Suprapubic skin (tissue), 4 donors: ENCODE results near the gene CD109. TPM values are rescaled to one million over a fixed set of nuclear protein-coding genes. Genes with fewer than 3 reads are reported as not detected.

Experiments used
- DNase-seq, 2 donors: peaks; one replicate each; pipeline ENCODE4 v3.0.0-alpha.2; 2019; ENCODE audit warnings: low spot score in 2 of 2
- H3K27ac ChIP-seq: fragments of 200-600 bp; sonication (generic); one replicate; pipeline ENCODE4 v1.5.1; 2019
- H3K27me3 ChIP-seq: fragments of 200-600 bp; sonication (generic); one replicate; pipeline ENCODE4 v1.5.1; 2019
- H3K36me3 ChIP-seq: fragments of 200-600 bp; sonication (generic); one replicate; pipeline ENCODE4 v1.5.1; 2019
- H3K4me1 ChIP-seq: fragments of 200-600 bp; sonication (generic); one replicate; pipeline ENCODE4 v1.5.1; 2019
- H3K4me3 ChIP-seq: fragments of 200-600 bp; sonication (generic); one replicate; pipeline ENCODE4 v1.5.1; 2019; ENCODE audit warnings: mild to moderate bottlenecking
- H3K9me3 ChIP-seq: fragments of 200-600 bp; sonication (generic); one replicate; pipeline ENCODE4 v1.5.1; 2019
- CTCF ChIP-seq, 2 donors: fragments of 200-600 bp in 1 of 2; fragments of 450-650 bp in 1 of 2; sonication (generic) in 1 of 2; IDR thresholded peaks; one replicate each; pipeline ENCODE4 v1.5.1; 2016 to 2019; ENCODE audit warnings: antibody characterized with exemption in 2 of 2, mild to moderate bottlenecking in 1 of 2, moderate library complexity in 1 of 2
- EP300 ChIP-seq: sonication (generic); formaldehyde crosslinking; IDR thresholded peaks from one replicate; pipeline ENCODE4 v1.6.1; 2017; ENCODE audit warnings: antibody characterized with exemption
- POLR2A ChIP-seq, 2 donors: fragments of 450-650 bp; IDR thresholded peaks; one replicate each; pipeline ENCODE4 v1.6.1; 2017; ENCODE audit warnings: antibody characterized with exemption in 2 of 2, mild to moderate bottlenecking in 2 of 2, moderate library complexity in 2 of 2
- POLR2AphosphoS5 ChIP-seq, 3 donors: sonication (generic); formaldehyde crosslinking; IDR thresholded peaks; one replicate each; pipeline ENCODE4 v1.6.1; 2017; ENCODE audit warnings: antibody characterized with exemption in 3 of 3
- WGBS: methylation state at CpG from one replicate; pipeline ENCODE4 v1.1.5; 2018; 5-methylcytosine and 5-hydroxymethylcytosine counted together
- total RNA-seq, 4 donors: library from RNA; depleted of rRNA; stranded (reverse); fragments of >200 nt; gene quantifications; one replicate each; pipeline ENCODE4 v1.1.0, GENCODE V29; 2016

The CD109 gene
- total RNA-seq, 4 donors from 2014 or later, result 27.5 to 48.2 (median 43.1) TPM

DNA sequence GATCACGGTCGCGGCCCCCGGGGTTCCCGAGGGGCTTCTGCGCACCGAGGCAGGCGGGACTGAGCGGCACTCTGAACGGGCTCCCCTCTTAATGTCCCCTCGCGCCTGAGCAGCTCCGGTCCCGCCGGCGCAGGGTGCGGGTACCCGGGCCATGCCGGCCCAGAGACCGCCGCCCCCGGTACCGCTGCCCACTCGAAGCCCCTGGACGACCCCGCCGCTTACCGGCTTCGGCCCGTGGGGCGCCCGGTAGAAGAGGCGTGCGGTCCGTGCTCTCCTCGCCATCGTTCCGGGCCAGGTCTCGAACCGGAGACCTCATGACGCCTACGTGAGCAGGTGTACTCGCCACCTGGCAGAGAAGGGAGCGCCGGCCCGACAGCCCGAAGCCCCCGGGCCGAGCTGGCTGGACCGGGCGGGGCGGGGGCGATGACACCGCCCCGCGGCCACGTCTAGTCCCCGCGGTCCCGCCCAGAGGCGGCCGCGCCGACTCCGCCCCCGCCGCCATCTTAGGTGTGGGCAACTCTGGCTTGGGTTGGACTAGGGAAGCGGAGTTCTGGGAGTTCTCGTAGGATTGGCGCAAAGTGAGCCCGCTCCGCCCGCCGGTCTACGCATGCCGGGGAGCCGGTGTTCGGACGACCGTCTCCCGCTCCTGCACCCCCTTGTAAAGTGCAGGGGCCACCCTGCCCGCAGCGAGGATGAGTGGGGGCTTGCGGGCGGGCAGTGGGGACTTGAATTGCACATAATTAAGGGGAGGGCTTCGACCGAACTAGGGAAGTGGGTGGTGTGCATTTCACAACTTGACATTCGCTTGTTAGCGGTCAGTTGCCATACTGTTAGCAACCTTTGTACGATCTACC is 42.2 kb upstream of the CD109 start, which contains the start of gene SLC17A5:
Gene SLC17A5 (minus strand): TSS at position 422 of the 854 bp plus-strand sequence. CDS start 106 bp downstream, at position 316.
- Histone ChIP-seq H3K27me3 (no peaks in the 10 kb centered on the region), H3K4me1 (peaks cover 19% of the 10 kb centered on the region), H3K27ac (peak within 1 kb of the TSS; percentile 91), H3K36me3 (no peaks in the 10 kb centered on the region), H3K9me3 (no peaks in the 10 kb centered on the region), H3K4me3 (peak within 1 kb of the TSS; percentile 83)
- WGBS, result 0% methylated on average over 40 of the region's 90 CpGs
- TF ChIP-seq POLR2AphosphoS5 (IDR thresholded peaks at IDR 0.05) (peak in 2 of 3 donors; percentile 41 to 69), CTCF (IDR thresholded peaks at IDR 0.05) (no peak)
- peak; percentile 95 for DNase-seq

- no peak for DNase-seq
- no peak for TF ChIP-seq POLR2A (IDR thresholded peaks at IDR 0.05)
- TF ChIP-seq CTCF (IDR thresholded peaks at IDR 0.05), result no peak
- TF ChIP-seq POLR2AphosphoS5 (IDR thresholded peaks at IDR 0.05), result no peak
- TF ChIP-seq EP300, result no peak
- H3K4me3 ChIP-seq, result peak overlapping the region; percentile 83
Measured at GRCh38 chr6:73655341-73655917, 40.6 kb upstream of the CD109 start.

DNA sequence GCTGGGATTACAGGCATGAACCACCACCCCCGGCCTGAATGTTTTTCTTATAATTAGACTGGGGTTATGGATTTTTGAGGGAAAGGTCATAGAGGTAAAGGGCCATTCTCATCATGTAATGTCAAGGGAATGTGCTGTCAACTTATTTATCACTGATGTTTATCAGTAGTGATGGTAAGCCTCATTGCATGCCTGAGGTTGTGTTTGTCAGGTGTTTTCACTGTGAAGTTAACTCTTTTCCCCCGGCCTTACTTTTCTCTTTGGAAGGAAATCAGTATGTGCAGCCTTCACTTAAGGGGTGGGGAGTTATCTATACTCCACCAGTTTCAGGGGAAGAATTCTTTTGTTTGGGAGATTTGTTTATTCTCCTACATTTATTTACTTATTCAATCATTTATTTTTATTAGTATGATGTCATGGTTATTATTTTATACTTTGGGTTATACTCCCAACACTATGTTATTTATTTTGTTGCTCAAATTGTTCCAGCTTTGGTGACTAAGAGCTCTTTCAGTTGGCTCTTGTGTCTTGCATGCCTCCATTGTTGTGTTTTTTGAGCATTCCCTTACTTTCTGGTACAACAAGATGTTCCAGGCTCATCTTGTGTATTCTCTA is 39.4 kb upstream of the CD109 start:
- H3K4me3 ChIP-seq, result no peak overlapping the region
- no peak overlapping the region for H3K27ac ChIP-seq
- H3K27me3 ChIP-seq, result no peaks in the 10 kb centered on the region
- H3K36me3 ChIP-seq, result no peaks in the 10 kb centered on the region
- no peak for DNase-seq
- WGBS, result 89% methylated on average over 2 of the region's 2 CpGs
- peaks cover 18% of the 10 kb centered on the region for H3K4me1 ChIP-seq
- H3K9me3 ChIP-seq, result no peaks in the 10 kb centered on the region
- no peak for TF ChIP-seq EP300

More at GRCh38 chr6:73655341-73655917, 40.6 kb upstream of the CD109 start:
- Histone ChIP-seq H3K36me3 (no peaks in the 10 kb centered on the region), H3K27me3 (no peaks in the 10 kb centered on the region), H3K9me3 (no peaks in the 10 kb centered on the region), H3K4me1 (peaks cover 19% of the 10 kb centered on the region), H3K27ac (no peak overlapping the region)
- WGBS, result 66% methylated on average over 2 of the region's 2 CpGs

DNA sequence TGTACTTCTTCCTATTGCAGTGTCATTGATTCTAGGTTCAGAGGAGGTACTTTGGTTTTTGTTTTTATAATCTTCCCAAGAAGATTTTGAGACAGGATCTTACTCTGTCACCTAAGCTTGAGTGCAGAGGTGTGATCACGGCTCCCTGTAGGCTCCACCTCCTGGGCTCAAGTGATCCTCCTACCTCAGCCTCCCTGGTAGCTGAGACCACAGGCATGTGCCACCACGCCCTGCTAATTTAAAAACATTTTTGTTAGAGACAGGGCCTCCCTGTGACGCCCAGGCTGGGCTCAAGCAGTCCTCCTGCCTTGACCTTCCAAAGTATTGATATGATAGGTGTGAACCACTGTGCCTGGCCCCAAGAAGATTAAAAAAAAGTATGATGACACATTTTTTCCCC is 38.8 kb upstream of the CD109 start:
- Histone ChIP-seq H3K4me3 (no peak overlapping the region), H3K9me3 (no peaks in the 10 kb centered on the region), H3K27ac (no peak overlapping the region), H3K36me3 (no peaks in the 10 kb centered on the region), H3K27me3 (no peaks in the 10 kb centered on the region), H3K4me1 (peaks cover 12% of the 10 kb centered on the region)
- 69% methylated on average over 3 of the region's 3 CpGs for WGBS
- DNase-seq, result no peak
- TF ChIP-seq EP300 (no peak), CTCF (IDR thresholded peaks at IDR 0.05) (no peak)

DNA sequence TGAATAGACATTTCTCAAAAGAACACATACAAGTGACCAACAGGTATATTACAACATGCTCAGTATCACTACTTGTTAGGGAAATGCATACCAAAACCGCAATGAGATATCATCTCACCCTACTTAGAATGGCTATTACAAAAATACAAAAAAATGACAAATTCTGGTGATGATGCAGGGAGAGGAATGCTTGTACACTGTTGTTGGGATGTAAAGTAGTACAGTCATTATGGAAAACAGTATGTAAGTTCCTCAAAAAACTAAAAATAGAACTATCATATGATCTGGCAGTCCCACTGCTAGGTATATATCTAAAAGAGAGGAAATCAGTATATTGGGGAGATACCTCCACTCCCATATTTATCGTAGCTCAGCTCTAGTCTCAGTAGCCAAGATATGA is 31.3 kb upstream of the CD109 start:
- Histone ChIP-seq H3K4me1 (no peaks in the 10 kb centered on the region), H3K4me3 (no peak overlapping the region), H3K9me3 (no peaks in the 10 kb centered on the region), H3K36me3 (no peaks in the 10 kb centered on the region), H3K27ac (no peak overlapping the region), H3K27me3 (no peaks in the 10 kb centered on the region)
- WGBS, result 91% methylated on average over 2 of the region's 2 CpGs
- DNase-seq, result no peak
- TF ChIP-seq CTCF (IDR thresholded peaks at IDR 0.05), result no peak
- TF ChIP-seq EP300, result no peak
- TF ChIP-seq POLR2AphosphoS5 (IDR thresholded peaks at IDR 0.05), result no peak
- no peak for TF ChIP-seq POLR2A (IDR thresholded peaks at IDR 0.05)
